NCI-H1436 (cell line): ENCODE data around the gene KCNQ1.

Experiments
- DNase-seq: peaks from one replicate; lab custom pipeline; 2025; lab: John Stamatoyannopoulos, UW

Gene KCNQ1

DNA sequence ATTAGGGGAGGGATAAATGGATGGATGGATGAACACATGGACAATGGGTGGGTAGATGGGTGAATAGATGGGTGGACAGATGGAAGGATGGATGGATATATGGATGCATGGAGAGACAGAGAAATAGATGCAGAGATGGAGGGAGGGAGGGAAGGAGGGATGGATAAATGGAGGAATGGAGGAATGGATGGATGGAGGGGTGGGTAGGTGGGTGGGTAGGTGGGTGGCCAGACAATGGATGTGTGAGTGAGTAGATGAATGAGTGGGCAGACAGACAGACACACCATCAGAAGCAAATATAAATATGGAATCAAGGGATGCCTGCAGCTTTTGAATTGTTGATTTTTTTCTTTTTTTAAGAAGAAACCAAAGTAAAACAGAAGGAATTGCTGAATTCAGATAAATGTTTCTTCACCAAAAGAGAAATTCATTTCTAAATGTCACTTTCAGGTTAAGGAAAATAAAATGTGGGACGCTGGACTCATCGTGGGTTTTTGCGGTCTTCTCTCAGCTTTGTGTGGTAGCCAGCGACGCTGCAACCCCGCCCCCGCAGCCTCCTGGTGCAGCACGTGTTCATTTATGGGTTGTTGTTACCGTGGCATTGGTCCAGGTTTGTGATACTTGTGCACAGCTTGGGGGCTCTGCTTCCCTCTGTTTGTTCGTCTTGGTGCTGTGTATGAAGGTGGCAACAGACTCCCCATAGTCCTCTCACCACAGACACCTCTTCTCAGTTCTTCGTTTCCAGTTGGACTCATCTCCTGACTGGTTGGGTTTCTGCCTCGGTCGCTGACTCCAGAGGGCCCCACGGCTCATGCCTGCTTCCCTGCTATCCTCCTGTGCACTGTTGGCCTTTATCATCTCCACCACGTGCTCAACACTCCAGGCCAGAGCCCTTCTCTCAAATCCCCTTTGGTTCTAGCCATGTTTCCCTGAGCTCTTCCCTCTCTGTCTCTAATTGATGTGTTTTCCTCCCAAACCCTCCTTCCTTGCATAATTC is 364.3 kb downstream of the KCNQ1 start:
- DNase-seq, result no peak

DNA sequence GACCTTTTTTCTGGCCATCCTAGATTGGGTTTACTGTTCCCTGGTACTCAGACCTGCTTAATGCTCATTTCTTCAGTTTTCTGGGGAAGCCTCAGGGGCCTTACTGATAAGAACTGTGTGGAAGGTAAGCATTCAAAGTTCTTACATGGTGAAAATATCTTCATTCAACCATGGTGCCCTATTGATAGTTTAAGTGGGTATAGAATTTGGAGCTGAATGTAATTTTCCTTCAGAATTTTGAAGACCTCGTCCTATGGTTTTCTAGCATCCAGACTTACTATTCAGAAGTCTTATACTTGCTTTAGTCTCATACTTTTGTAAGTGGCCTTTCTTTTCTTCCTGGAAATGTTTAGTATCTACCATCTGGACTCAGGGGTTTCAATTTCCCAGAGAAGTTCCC is 365.0 kb downstream of the KCNQ1 start:
- no peak for DNase-seq

GRCh38 chr11:2810411-2811205 is 365.8 kb downstream of the KCNQ1 start:
- DNase-seq, result no peak

DNA sequence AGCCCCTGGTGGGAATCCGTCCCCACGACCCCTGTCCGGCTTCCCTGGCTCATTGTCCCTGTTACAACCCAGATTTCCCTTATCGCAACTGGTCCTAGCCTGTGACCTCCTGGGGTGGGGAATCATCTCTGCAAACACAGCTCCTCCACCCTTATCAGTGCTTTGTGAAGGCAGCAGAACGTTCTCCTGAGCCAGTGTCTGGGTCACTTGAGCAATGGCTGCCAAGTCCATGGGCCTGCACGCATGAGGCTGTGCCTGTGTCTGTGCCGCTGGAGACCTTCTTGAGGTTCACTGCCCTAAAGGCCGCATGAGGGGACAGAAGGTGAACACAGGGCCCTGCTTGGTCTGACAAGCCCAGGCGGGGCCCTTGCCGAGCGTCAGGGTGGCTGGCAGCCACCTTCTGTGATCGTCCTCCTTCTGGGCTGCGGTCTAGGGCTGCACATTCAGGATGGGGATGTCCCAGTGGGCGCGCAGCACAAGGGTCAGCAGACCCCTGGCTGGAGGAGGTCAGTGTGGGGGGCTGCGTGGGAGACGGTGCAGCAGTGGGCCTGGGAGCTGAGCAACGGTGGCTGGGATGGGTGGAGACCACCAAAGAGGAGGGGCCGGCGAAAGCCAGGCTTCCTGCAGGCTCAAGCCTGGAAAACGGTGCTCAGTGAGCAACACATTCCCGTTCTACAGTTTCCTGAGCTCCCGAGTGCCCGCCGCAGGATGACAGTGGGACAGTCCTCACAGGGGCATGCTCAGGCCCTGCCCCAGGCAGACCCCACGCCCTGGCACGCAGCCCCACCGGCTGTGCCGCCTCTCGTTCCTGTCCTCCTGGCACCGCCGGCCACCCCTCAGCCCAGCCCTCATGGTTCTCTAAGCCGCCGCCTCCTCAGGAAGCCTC is 366.6 kb downstream of the KCNQ1 start:
- no peak for DNase-seq

DNA sequence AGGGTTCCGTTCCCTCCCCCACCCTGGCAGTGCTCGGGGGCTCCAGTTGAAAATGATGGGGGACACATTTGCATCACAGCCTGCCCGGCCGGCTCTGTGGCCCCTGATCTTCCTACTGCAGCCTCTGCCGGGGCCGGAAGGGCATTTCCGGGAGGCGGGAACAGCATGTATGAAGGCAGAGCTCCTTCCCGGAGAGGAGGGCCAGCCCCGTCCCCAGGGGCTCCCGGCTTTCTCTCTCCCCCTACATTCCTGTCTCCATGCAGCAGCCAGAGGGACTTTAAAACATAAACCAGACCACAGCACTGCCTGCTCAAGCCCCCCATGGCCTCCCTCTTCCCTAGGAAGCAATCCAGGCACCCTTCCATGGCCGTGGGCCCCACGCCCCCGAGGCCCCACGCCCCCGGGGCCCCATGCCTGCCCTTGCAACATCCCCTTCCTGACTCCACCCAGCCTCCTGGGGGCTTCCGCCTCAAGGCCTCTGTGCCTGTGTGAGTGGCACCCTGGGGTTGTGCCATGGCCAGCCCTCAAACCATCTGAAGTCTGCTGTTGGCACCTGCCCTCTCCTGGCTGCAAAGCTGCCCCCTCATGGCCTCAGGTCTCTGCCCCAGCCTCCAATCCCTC is 367.7 kb downstream of the KCNQ1 start:
- DNase-seq, result no peak

GRCh38 chr11:2813141-2813908 is 368.5 kb downstream of the KCNQ1 start:
- no peak for DNase-seq

DNA sequence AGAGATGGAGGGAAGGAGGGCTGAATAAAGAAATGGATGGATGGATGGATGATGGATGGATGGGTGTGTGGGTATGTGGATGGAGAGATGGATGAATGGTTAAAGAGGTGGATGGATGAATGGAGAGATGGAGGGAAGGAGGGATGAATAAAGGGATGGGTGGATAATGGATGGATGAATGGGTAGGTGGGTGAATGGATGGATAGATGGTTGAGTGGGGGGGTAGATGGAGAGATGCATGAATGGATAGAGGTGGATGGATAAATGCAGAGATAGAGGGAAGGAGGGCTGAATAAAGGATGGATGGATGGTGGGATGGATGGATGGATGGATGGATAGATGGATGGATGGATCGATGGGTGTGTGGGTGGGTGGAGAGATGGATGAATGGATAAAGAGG is 369.2 kb downstream of the KCNQ1 start:
- DNase-seq, result no peak

DNA sequence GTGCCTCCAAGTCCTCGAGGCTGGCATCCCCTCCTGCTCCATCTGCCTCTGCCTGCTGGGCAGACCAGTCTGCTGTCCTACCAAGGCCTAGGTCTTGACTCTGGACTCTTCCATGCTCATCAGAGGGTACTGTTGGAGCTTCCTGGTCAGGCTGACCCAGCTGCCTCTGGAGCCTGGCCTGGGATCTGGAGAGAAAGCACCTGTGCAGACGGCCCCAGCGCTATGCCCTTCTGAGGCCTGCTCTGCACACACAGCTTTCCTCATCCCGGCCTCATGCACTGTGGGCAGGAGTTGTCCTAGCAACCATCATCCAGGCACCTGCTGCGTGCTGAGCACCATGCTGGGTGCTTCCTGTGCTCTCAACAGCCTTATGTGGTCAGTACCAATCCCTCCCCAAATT is 369.9 kb downstream of the KCNQ1 start:
- no peak for DNase-seq

DNA sequence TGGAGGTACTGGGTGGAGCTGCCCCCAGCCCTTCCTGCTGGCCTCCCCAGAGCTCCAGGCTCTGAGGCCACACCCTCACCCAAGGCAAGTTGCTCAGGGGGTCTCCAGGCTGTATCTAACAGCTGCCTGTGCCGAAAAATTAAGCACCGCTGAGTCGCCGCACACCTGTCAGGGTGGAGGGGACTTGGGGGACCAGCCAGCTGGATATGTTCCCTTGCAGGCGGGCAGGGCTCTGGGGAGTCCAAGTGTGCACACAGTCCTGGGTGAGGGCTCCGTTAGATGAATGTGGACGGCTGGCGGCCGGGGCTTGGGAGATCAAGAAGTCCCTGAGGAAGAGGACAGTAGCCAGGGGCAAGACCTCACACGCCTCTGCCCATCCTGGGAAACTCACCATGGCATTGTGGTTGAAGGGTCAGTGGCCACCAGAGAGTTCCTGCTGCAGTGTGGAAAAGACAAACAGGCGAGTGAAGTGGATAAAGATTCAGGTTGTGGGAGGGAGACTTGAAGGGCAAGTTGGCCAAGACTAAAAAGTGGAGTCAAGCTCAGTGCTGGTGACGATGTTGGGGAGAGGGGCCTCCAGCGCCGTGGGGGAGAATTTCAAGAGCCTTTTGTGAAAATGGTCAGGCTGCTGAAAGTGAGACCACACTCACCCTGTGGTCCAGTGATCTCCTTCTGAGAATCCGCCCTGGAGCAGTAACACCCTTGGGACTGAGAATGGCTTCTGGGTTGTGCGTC is 371.1 kb downstream of the KCNQ1 start:
- no peak for DNase-seq

- no peak for DNase-seq
Observed at GRCh38 chr11:2816523-2816922, 371.7 kb downstream of the KCNQ1 start.

- DNase-seq, result no peak
Observed at GRCh38 chr11:2816941-2817421, 372.2 kb downstream of the KCNQ1 start.

GRCh38 chr11:2817431-2817830 is 372.6 kb downstream of the KCNQ1 start:
- no peak for DNase-seq

GRCh38 chr11:2818021-2818420 is 373.2 kb downstream of the KCNQ1 start:
- DNase-seq, result no peak

DNA sequence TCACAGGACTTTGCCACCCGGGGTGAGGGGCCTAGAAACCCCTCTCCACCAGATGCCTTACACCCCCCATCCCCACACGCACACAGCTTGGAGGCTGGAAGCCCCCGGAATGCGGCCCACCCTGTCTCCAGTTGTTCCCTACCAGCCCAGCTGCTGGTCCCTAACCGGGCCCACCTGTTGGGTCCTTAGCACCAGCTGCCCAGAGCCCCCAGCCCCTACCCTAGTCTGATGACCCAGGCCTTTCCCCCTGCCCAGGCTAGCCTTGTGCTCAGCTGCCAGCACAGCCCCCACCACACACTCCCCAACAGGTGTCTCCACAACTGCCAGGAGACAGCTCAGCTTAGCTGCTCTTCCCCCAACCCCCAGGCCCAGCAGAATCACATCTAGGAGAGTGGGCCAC is 373.7 kb downstream of the KCNQ1 start:
- DNase-seq, result no peak

- no peak for DNase-seq
Observed at GRCh38 chr11:2819316-2819715, 374.5 kb downstream of the KCNQ1 start.

DNA sequence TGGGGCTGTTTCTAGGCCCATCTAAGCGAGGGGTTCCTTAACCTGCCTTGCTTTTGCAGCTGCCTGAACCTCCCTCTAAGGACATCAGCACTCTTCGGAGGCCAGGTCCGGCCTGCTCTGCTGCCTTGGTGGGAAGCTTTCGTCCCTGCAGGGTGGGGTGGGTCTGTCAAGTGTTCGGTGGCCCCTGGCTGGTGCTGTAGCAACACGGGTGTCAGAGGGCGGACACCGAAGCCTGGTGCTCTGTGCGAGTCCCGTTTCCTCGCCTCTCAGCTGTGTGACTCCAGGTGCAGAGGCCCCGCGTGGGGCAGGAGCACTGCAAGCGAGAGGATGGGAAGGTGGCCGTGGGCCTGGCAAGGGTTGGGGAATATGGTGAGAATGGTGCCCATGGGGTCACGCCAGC is 376.2 kb downstream of the KCNQ1 start:
- DNase-seq, result no peak

GRCh38 chr11:2821891-2822290 is 377.1 kb downstream of the KCNQ1 start:
- DNase-seq, result no peak

DNA sequence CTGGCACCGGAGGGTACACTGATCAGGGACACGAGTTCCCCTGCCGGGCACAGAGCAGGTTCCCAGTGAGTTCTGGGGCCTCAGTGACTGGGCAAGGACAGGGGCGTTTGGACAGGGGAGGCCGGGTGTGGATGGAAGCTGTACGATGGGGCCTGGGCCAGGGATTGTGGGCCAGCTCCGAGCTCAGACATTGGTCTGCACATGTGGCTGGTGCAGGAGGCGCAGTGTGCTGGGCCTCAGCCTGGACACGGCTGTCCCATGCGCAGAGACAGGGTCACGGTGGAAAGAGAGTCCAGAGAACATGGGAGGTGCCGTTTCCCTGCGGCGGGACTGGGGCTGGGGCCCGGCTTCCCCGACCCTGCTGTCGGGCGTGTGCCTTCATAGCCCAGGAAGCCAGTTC is 380.0 kb downstream of the KCNQ1 start:
- DNase-seq, result no peak

GRCh38 chr11:2825261-2825888 is 380.6 kb downstream of the KCNQ1 start:
- DNase-seq, result no peak
